Measurements from ENCODE around the gene PHLPP1. TPM values are rescaled to one million over a fixed set of nuclear protein-coding genes. Genes with fewer than 3 reads are reported as not detected.
"Not testable (repeated sequence)": the region's sequence is repeated elsewhere in the genome, so short reads cannot be mapped to it uniquely, and the experiment has no call there.

PHLPP1 gene
- total and polyA plus RNA-seq, 12 donors, result 13.8 to 61.6 (median 37.8) TPM

DNA sequence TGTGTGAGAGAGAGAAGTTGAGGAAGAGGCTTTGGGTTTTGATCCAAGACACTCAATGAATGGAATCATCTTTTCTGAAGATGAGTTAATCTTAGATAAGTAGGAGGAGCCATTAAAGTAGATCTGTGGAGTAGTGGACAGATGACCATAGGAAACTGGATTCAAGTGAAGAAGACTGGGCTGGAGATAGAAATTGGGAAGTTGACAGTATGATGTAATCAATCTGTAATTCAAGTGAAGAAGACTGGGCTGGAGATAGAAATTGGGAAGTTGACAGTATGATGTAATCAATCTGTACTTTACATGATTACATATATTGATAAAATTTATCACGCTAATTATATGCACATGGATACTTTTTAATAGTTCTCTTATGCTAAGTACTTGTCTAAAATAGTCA, 92.8 kb downstream of the PHLPP1 start:
- intact Hi-C loops (cut with DNase I), result loop anchor here in 1 of 2 donors (10.0 kb wide), 1 partner anchor 73 kb away; no protein-coding TSS in a partner anchor
- H3K27ac ChIP-seq, result no peak overlapping the region
- WGBS, 4 donors, result 78 to 95% (median 91%) methylated on average over 1 of the region's 1 CpG
- no peaks in the 10 kb centered on the region for H3K9me3 ChIP-seq (replicated peaks in 1 of 3)
- H3K36me3 ChIP-seq (replicated peaks in 1 of 2), result no peaks in the 10 kb centered on the region
- no peak for DNase-seq
- H3K27me3 ChIP-seq, result no peaks in the 10 kb centered on the region
- TF ChIP-seq, protein P1, sequence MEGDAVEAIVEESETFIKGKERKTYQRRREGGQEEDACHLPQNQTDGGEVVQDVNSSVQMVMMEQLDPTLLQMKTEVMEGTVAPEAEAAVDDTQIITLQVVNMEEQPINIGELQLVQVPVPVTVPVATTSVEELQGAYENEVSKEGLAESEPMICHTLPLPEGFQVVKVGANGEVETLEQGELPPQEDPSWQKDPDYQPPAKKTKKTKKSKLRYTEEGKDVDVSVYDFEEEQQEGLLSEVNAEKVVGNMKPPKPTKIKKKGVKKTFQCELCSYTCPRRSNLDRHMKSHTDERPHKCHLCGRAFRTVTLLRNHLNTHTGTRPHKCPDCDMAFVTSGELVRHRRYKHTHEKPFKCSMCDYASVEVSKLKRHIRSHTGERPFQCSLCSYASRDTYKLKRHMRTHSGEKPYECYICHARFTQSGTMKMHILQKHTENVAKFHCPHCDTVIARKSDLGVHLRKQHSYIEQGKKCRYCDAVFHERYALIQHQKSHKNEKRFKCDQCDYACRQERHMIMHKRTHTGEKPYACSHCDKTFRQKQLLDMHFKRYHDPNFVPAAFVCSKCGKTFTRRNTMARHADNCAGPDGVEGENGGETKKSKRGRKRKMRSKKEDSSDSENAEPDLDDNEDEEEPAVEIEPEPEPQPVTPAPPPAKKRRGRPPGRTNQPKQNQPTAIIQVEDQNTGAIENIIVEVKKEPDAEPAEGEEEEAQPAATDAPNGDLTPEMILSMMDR (IDR thresholded peaks at IDR 0.05), result no peak
- TF ChIP-seq POLR2A (IDR thresholded peaks at IDR 0.05), result no peak
- H3K4me1 ChIP-seq (replicated peaks in 1 of 2), result peaks cover 0 to 27% of the 10 kb centered on the region in 2 donors
- no peak overlapping the region for H3K4me3 ChIP-seq

DNA sequence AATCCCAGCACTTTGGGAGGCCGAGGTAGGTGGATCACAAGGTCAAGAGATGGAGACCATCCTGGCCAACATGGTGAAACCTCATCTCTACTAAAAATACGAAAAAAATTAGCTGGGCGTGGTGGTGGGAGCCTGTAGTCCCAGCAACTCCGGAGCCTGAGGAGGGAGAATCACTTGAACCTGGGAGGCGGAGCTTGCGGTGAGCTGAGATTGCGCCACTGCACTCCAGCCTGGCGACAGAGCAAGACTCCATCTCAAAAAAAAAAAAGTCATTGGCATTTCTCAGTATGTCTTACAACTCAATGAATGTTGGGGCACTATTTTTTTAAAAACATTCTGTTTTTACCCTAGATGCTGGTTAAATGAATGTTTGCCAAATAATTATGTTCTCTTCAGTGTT, 94.1 kb downstream of the PHLPP1 start:
- H3K27me3 ChIP-seq; H3K9me3 ChIP-seq (replicated peaks in 1 of 3); H3K4me3 ChIP-seq; H3K36me3 ChIP-seq (replicated peaks in 1 of 2); H3K27ac ChIP-seq; DNase-seq: not testable (repeated sequence)
- intact Hi-C loops (cut with DNase I), result loop anchor here in 1 of 2 donors (10.0 kb wide), 1 partner anchor 75 kb away; no protein-coding TSS in a partner anchor
- 94 to 100% (median 95%) methylated on average over 8 of the region's 8 CpGs for WGBS, 4 donors
- H3K4me1 ChIP-seq (replicated peaks in 1 of 2), result peaks cover 0 to 27% of the 10 kb centered on the region in 2 donors

DNA sequence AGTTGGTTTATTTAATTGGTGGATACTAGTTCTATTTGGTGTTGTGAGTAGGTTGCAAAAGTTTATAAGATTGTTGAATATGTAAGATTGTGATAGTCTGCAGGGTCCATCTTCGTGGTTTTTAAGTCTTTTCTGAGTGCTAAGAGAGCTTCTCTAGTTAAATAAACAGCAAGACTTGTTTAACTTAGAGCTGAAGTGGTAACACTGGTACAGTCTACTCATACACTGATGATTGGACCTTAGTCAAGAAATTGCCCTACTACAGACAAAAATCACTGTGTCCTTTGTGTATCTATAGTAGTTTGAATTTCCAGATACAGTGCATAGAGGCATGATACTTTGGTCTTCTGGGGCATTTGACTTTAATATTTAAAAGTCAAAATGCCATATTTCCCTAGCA, 94.6 kb downstream of the PHLPP1 start:
- H3K4me3 ChIP-seq, result no peak overlapping the region
- TF ChIP-seq, protein P1 (IDR thresholded peaks at IDR 0.05), result no peak
- no peak for TF ChIP-seq POLR2A (IDR thresholded peaks at IDR 0.05)
- no peak overlapping the region for H3K27ac ChIP-seq
- H3K4me1 ChIP-seq (replicated peaks in 1 of 2), result peaks cover 0 to 27% of the 10 kb centered on the region in 2 donors
- 89 to 100% (median 95%) methylated on average over 1 of the region's 1 CpG for WGBS, 4 donors
- no peak for DNase-seq
- H3K9me3 ChIP-seq (replicated peaks in 1 of 3), result no peaks in the 10 kb centered on the region
- intact Hi-C loops (cut with DNase I), result loop anchor here in 1 of 2 donors (10.0 kb wide), 1 partner anchor 75 kb away; no protein-coding TSS in a partner anchor
- no peaks in the 10 kb centered on the region for H3K27me3 ChIP-seq
- no peaks in the 10 kb centered on the region for H3K36me3 ChIP-seq (replicated peaks in 1 of 2)

DNA sequence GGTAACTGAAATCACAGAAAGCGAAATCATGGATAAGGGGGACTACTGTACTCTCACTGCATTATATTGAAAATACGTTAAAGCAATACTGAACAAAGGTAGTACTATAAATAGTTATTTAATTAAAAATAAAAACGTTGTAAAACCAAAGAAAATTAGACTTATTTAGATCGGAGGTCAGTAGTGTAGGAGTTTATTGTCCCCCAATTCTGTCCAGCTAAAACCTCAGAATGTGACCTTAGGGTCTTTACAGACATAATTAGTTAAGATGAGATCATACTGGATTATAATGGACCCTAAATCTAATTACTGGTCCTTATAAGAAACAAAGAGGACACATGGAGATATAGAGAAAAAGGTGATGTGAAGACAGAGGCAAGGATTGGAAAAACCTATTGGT, 95.3 kb downstream of the PHLPP1 start:
- 81 to 87% (median 86%) methylated on average over 4 of the region's 4 CpGs for WGBS, 4 donors
- TF ChIP-seq POLR2A (IDR thresholded peaks at IDR 0.05), result no peak
- TF ChIP-seq, protein P1 (IDR thresholded peaks at IDR 0.05), result no peak
- Histone ChIP-seq H3K9me3 (replicated peaks in 1 of 3) (no peaks in the 10 kb centered on the region), H3K4me1 (replicated peaks in 1 of 2) (peaks cover 0 to 34% of the 10 kb centered on the region in 2 donors), H3K27ac (no peak overlapping the region), H3K4me3 (no peak overlapping the region), H3K36me3 (replicated peaks in 1 of 2) (no peaks in the 10 kb centered on the region), H3K27me3 (no peaks in the 10 kb centered on the region)
- no peak for DNase-seq
- intact Hi-C loops (cut with DNase I), result no loop called here

DNA sequence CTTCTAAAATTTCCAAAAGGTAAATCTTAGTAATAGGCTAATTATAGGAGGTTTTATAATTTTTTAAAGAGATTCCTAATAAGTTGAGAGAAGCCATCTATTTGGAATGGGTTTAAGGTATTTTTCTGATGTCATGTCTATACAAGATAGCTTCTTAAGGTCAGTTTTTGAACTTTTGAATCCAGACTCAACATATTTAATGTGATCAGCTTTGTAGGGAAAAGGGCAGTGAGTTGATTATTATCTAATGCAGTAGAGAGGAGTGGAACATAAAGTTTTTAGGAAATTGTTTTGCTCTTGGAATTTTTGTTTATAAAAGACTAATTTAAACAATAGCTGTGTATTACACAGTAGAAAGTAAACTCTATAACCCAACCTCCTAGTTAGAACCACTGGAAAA, 96.3 kb downstream of the PHLPP1 start:
- intact Hi-C loops (cut with DNase I), result no loop called here
- no peak overlapping the region for H3K27ac ChIP-seq

More for the DNA sequence above, 96.3 kb downstream of the PHLPP1 start:
- Histone ChIP-seq H3K4me3 (no peak overlapping the region), H3K36me3 (replicated peaks in 1 of 2) (no peaks in the 10 kb centered on the region), H3K4me1 (replicated peaks in 1 of 2) (peaks cover 0 to 28% of the 10 kb centered on the region in 2 donors), H3K27me3 (no peaks in the 10 kb centered on the region), H3K9me3 (replicated peaks in 1 of 3) (no peaks in the 10 kb centered on the region)
- DNase-seq, result no peak
- TF ChIP-seq, protein P1 (IDR thresholded peaks at IDR 0.05), result no peak
- no peak for TF ChIP-seq POLR2A (IDR thresholded peaks at IDR 0.05)
